Muscle of leg (tissue), 11 donors: ENCODE data around the gene SIGLEC9. TPM values are rescaled to one million over a fixed set of nuclear protein-coding genes. Genes with fewer than 3 reads are reported as not detected.

Source experiments
- DNase-seq: peaks from one replicate; pipeline ENCODE4 v3.0.0; 2013
- H3K27ac ChIP-seq: one replicate; pipeline ENCODE4 v1.5.1; 2013; ENCODE audit warnings: mild to moderate bottlenecking, low read length, control low read depth
- H3K27me3 ChIP-seq: one replicate; pipeline ENCODE4 v1.6.1; 2013; ENCODE audit warnings: low read length; ENCODE audit not compliant: control insufficient read depth, insufficient read depth
- H3K36me3 ChIP-seq: one replicate; pipeline ENCODE4 v1.6.1; 2013; ENCODE audit warnings: low read length; ENCODE audit not compliant: control insufficient read depth, insufficient read depth
- H3K4me1 ChIP-seq: one replicate; pipeline ENCODE4 v1.6.1; 2013; ENCODE audit warnings: low read length; ENCODE audit not compliant: control insufficient read depth, insufficient read depth
- H3K4me3 ChIP-seq: one replicate; pipeline ENCODE4 v1.5.1; 2013; ENCODE audit warnings: low read length, control low read depth
- H3K9me3 ChIP-seq: replicated peaks from 2 replicates; pipeline ENCODE4 v1.6.1; 2013; ENCODE audit warnings: low read depth, low read length; ENCODE audit not compliant: control insufficient read depth
- WGBS: methylation state at CpG from one replicate; pipeline ENCODE4 v1.1.5; 2013; ENCODE audit warnings: missing lambda C conversion rate; ENCODE audit not compliant: insufficient coverage; 5-methylcytosine and 5-hydroxymethylcytosine counted together
- polyA plus RNA-seq, 8 donors: library from polyadenylated mRNA; unstranded; fragments of 120-200 nt; gene quantifications; one replicate each; pipeline versions ENCODE4 v1.2.1 to v1.2.3, GENCODE V29; 2013; ENCODE audit warnings: inconsistent platforms in 1 of 8, low replicate concordance in 1 of 8; ENCODE audit not compliant: insufficient read length in 8 of 8, insufficient read depth in 1 of 8
- total RNA-seq: library from RNA; stranded (reverse); fragments of 120-200 nt; gene quantifications from one replicate; pipeline ENCODE4 v1.2.4, GENCODE V29; 2013

Gene SIGLEC9
- total and polyA plus RNA-seq, 9 donors: 0.53 to 1.4 (median 1.1) TPM

- 58% methylated on average over 18 of the region's 24 CpGs for WGBS
- H3K4me1 ChIP-seq: peaks cover 18% of the 10 kb centered on the region
- H3K27me3 ChIP-seq: no peaks in the 10 kb centered on the region
- H3K9me3 ChIP-seq: no peaks in the 10 kb centered on the region
- H3K4me3 ChIP-seq: no peak overlapping the region
- no peak overlapping the region for H3K27ac ChIP-seq
- H3K36me3 ChIP-seq: no peaks in the 10 kb centered on the region
- DNase-seq: peak; percentile 50
Observed at GRCh38 chr19:51131780-51132680, 7.3 kb downstream of the SIGLEC9 start.

- Histone ChIP-seq H3K27me3 (no peaks in the 10 kb centered on the region), H3K4me3 (no peak overlapping the region), H3K9me3 (no peaks in the 10 kb centered on the region), H3K4me1 (peaks cover 10% of the 10 kb centered on the region), H3K36me3 (no peaks in the 10 kb centered on the region), H3K27ac (no peak overlapping the region)
- DNase-seq: no peak
- no CpG with 5 or more reads among the region's 5 CpGs for WGBS
Observed at GRCh38 chr19:51135004-51135403, 10.3 kb downstream of the SIGLEC9 start.

DNA sequence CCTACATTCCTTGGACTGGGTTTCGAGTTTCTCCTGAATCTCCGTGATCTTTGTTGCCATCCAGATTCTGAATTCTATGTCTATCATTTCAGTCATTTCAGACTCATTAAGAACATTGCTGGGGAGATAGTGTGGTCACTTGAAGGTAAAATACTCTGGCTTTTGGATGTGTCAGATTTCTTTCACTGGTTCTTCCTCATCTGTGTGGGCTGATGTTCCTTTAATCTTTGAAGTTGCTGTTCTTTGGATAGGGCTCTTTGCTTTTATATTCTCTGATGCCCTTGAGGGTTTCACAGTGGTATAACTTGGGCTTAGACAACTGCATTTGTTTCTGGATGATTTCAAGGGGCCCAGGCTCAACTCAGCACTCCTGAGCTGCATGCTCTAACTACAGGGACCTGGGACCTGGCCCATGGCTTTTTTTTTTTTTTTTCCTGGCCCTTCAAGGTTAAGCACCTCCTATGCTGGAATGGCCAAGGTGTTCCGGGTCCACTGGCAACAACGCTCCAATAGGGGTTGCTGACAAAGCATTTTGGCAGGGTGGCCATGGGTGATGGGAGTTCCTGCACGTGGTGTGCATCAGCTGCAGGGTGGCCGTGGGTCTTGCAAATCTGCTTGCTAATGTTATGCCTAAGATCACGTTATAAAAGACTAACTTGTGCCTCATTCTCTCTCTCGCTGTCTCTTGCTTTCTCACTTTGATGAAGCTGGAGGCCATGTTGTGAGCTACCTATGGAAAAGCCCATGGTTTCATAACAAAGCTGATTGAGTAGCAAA is 11.5 kb downstream of the SIGLEC9 start:
- no peaks in the 10 kb centered on the region for H3K36me3 ChIP-seq
- H3K27me3 ChIP-seq: no peaks in the 10 kb centered on the region
- no peaks in the 10 kb centered on the region for H3K9me3 ChIP-seq
- H3K4me1 ChIP-seq: peaks cover 10% of the 10 kb centered on the region
- H3K4me3 ChIP-seq: no peak overlapping the region
- 75% methylated on average over 3 of the region's 8 CpGs for WGBS
- H3K27ac ChIP-seq: no peak overlapping the region
- DNase-seq: no peak

- Histone ChIP-seq H3K4me1 (peaks cover 7% of the 10 kb centered on the region), H3K36me3 (no peaks in the 10 kb centered on the region), H3K27ac (no peak overlapping the region), H3K4me3 (no peak overlapping the region), H3K27me3 (no peaks in the 10 kb centered on the region), H3K9me3 (no peaks in the 10 kb centered on the region)
- 48% methylated on average over 10 of the region's 12 CpGs for WGBS
- peak; percentile 72 for DNase-seq
Observed at GRCh38 chr19:51136851-51137551, 12.3 kb downstream of the SIGLEC9 start.

GRCh38 chr19:51137792-51138425 is 13.2 kb downstream of the SIGLEC9 start:
- H3K27me3 ChIP-seq: no peaks in the 10 kb centered on the region
- no peak overlapping the region for H3K4me3 ChIP-seq
- no peak overlapping the region for H3K27ac ChIP-seq
- WGBS: 83% methylated on average over 3 of the region's 9 CpGs
- no peak for DNase-seq
- H3K36me3 ChIP-seq: no peaks in the 10 kb centered on the region
- H3K9me3 ChIP-seq: no peaks in the 10 kb centered on the region
- H3K4me1 ChIP-seq: peaks cover 3% of the 10 kb centered on the region

- no peaks in the 10 kb centered on the region for H3K36me3 ChIP-seq
- peaks cover 3% of the 10 kb centered on the region for H3K4me1 ChIP-seq
- DNase-seq: peak; percentile 34
- H3K9me3 ChIP-seq: no peaks in the 10 kb centered on the region
- no peaks in the 10 kb centered on the region for H3K27me3 ChIP-seq
- no peak overlapping the region for H3K4me3 ChIP-seq
- H3K27ac ChIP-seq: no peak overlapping the region
- WGBS: 80% methylated on average over 2 of the region's 6 CpGs
Observed at GRCh38 chr19:51138549-51138979, 13.9 kb downstream of the SIGLEC9 start.

GRCh38 chr19:51139299-51140014 is 14.8 kb downstream of the SIGLEC9 start:
- peak; percentile 60 for DNase-seq
- no peaks in the 10 kb centered on the region for H3K9me3 ChIP-seq
- H3K4me3 ChIP-seq: no peak overlapping the region
- H3K4me1 ChIP-seq: peaks cover 3% of the 10 kb centered on the region
- H3K27ac ChIP-seq: peak overlapping the region; percentile 35
- WGBS: 59% methylated on average over 2 of the region's 4 CpGs
- no peaks in the 10 kb centered on the region for H3K27me3 ChIP-seq
- H3K36me3 ChIP-seq: no peaks in the 10 kb centered on the region

DNA sequence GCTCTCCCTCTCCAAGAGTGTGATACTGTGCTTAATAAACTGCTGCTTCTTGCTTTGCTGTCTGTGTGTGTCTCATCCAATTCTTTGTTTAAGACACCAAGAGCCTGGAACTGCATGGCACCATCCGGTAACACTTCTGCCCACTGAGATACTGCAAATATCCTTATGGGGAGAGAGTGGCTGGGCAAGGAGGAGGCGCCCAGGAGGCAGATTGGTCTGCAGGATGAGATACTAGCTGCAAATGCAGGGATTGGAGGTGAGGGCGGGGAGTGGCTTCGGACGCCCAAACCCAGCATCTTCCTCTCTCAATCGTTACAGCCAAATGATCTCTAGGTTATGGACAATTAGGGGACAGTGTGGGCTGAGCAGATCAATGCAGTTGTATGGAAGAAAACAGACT is 15.7 kb downstream of the SIGLEC9 start:
- WGBS: 60% methylated on average over 1 of the region's 6 CpGs
- no peaks in the 10 kb centered on the region for H3K9me3 ChIP-seq
- DNase-seq: no peak
- H3K27me3 ChIP-seq: no peaks in the 10 kb centered on the region
- H3K4me3 ChIP-seq: no peak overlapping the region
- H3K27ac ChIP-seq: no peak overlapping the region
- no peaks in the 10 kb centered on the region for H3K36me3 ChIP-seq
- H3K4me1 ChIP-seq: peaks cover 3% of the 10 kb centered on the region

DNA sequence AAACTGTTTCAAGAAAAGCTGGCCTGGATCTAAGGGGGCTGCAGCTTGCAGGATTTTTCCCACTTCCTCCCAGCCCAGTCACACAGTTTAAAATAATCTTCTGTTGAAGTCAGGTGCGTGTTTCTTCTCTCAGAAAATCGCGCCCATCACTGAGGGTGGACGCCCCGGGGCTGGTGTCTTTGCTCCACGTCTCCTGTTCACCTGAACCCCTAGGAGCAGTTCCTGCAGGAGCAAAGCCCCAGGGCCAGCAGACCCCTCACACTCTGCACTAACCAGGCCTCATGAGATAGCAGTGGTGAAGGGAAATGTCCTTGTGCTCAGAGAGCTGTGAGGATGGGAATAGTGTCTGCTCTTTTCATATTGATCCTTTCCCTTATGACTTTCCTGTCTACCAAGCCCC is 16.5 kb downstream of the SIGLEC9 start:
- Histone ChIP-seq H3K36me3 (no peaks in the 10 kb centered on the region), H3K4me3 (no peak overlapping the region), H3K27me3 (no peaks in the 10 kb centered on the region), H3K9me3 (no peaks in the 10 kb centered on the region), H3K4me1 (peaks cover 3% of the 10 kb centered on the region), H3K27ac (no peak overlapping the region)
- WGBS: no CpG with 5 or more reads among the region's 6 CpGs
- DNase-seq: no peak
